Fibroblast of lung (primary cell): ENCODE measurements around the gene KLF3. TPM values are rescaled to one million over a fixed set of nuclear protein-coding genes. Genes with fewer than 3 reads are reported as not detected.

Experiments
- DNase-seq, 2 donors: peaks; one replicate each; pipeline versions ENCODE4 v3.0.0 to v3.0.0-alpha.2; 2010; ENCODE audit warnings: low read depth in 2 of 2
- H2AFZ ChIP-seq: 2 replicates; pipeline ENCODE4 v1.5.1; 2012; ENCODE audit warnings: low read length, control low read depth, inconsistent platforms
- H3K27ac ChIP-seq: 2 replicates; pipeline ENCODE4 v1.5.1; 2011; ENCODE audit warnings: low read length, control low read depth; ENCODE audit not compliant: insufficient read depth
- H3K27me3 ChIP-seq: 2 replicates; pipeline ENCODE4 v1.5.1; 2011; ENCODE audit warnings: mild to moderate bottlenecking, low read length; ENCODE audit not compliant: control insufficient read depth, insufficient read depth
- H3K36me3 ChIP-seq: 2 replicates; pipeline ENCODE4 v1.5.1; 2011; ENCODE audit warnings: low read length; ENCODE audit not compliant: control insufficient read depth, insufficient read depth
- H3K4me1 ChIP-seq: 2 replicates; pipeline ENCODE4 v1.5.1; 2011; ENCODE audit warnings: low read length; ENCODE audit not compliant: control insufficient read depth, insufficient read depth; ENCODE audit errors: extremely low read depth
- H3K4me2 ChIP-seq: 2 replicates; pipeline ENCODE4 v1.5.1; 2011; ENCODE audit warnings: low read length, control low read depth; ENCODE audit not compliant: insufficient read depth; ENCODE audit errors: extremely low read depth
- H3K4me3 ChIP-seq, 4 experiments: fragments of 200-600 bp in 1 of 4; sonication (generic) in 1 of 4; replicated peaks in 1 of 4; 2 replicates each; pipeline ENCODE4 v1.5.1; 2011 to 2016; ENCODE audit warnings: low read length in 4 of 4, low read depth in 3 of 4, mild to moderate bottlenecking in 3 of 4, control low read depth in 2 of 4, inconsistent platforms in 1 of 4, mixed read lengths in 1 of 4; ENCODE audit not compliant: insufficient read depth in 1 of 4; ENCODE audit errors: control extremely low read depth in 1 of 4
- H3K79me2 ChIP-seq: 2 replicates; pipeline ENCODE4 v1.5.1; 2012; ENCODE audit warnings: mild to moderate bottlenecking, low read length, inconsistent platforms; ENCODE audit not compliant: control insufficient read depth, insufficient read depth
- H3K9ac ChIP-seq: 2 replicates; pipeline ENCODE4 v1.5.1; 2011; ENCODE audit warnings: mild to moderate bottlenecking, low read length, control low read depth; ENCODE audit not compliant: insufficient read depth
- H3K9me3 ChIP-seq: 2 replicates; pipeline ENCODE4 v1.5.1; 2012; ENCODE audit warnings: low read depth, low read length; ENCODE audit not compliant: control insufficient read depth, insufficient read depth
- H4K20me1 ChIP-seq: 2 replicates; pipeline ENCODE4 v1.5.1; 2011; ENCODE audit warnings: low read length; ENCODE audit not compliant: control insufficient read depth, insufficient read depth; ENCODE audit errors: extremely low read depth
- CTCF ChIP-seq, 2 donors: IDR thresholded peaks in 1 of 2; conservative IDR thresholded peaks in 1 of 2; 1 replicate in 1 of 2; 2 replicates in 1 of 2; pipeline ENCODE4 v1.5.1; 2011 to 2012; ENCODE audit warnings: low read length in 2 of 2, control low read depth in 1 of 2, inconsistent platforms in 1 of 2, low read depth in 1 of 2, mild to moderate bottlenecking in 1 of 2
- EZH2 ChIP-seq: IDR thresholded peaks from 2 replicates; pipeline ENCODE4 v1.5.1; 2012; ENCODE audit warnings: low read length, control low read depth, mild to moderate bottlenecking; ENCODE audit errors: missing control alignments
- polyA plus RNA-seq, 2 donors: library from polyadenylated mRNA; depleted of rRNA in 1 of 2; stranded (reverse) in 1 of 2; unstranded in 1 of 2; fragments of >200 nt; gene quantifications; 2 replicates each; pipeline ENCODE4 v1.2.1, GENCODE V29; 2011 to 2012; ENCODE audit warnings: missing spikeins in 1 of 2
- total RNA-seq: library from RNA; depleted of rRNA; stranded (reverse); fragments of >200 nt; gene quantifications from 2 replicates; pipeline ENCODE4 v1.2.1, GENCODE V29; 2014

The KLF3 gene
- total and polyA plus RNA-seq, 2 donors (not counting 1 experiment from before 2014, with no cell fraction given), result 12.4 to 18.9 TPM

- H3K79me2 ChIP-seq, result no peaks in the 10 kb centered on the region
- H3K9me3 ChIP-seq, result no peaks in the 10 kb centered on the region
- H3K27ac ChIP-seq, result no peak overlapping the region
These were observed 33.5 kb upstream of the KLF3 start for GRCh38 chr4:38630519-38630918.

GRCh38 chr4:38634047-38634759, 29.8 kb upstream of the KLF3 start:
- Histone ChIP-seq H3K4me3 (no peak overlapping the region), H3K79me2 (no peaks in the 10 kb centered on the region), H3K36me3 (no peaks in the 10 kb centered on the region), H2AFZ (no peak overlapping the region), H3K4me1 (no peaks in the 10 kb centered on the region), H3K27me3 (no peaks in the 10 kb centered on the region), H3K27ac (no peak overlapping the region), H4K20me1 (no peaks in the 10 kb centered on the region), H3K9me3 (no peaks in the 10 kb centered on the region), H3K9ac (no peak overlapping the region), H3K4me2 (no peak overlapping the region)
- TF ChIP-seq CTCF (conservative IDR thresholded peaks at IDR 0.05 in 1 of 2, IDR thresholded peaks at IDR 0.05 in 1 of 2; ENCODE audit: low read depth in 1 of 2, low read length in 2 of 2) (no peak), EZH2 (no peak)
- DNase-seq, result no peak

More at GRCh38 chr4:38630519-38630918, 33.5 kb upstream of the KLF3 start:
- H3K4me3 ChIP-seq, result no peak overlapping the region
- H3K36me3 ChIP-seq, result no peaks in the 10 kb centered on the region
- no peak overlapping the region for H2AFZ ChIP-seq
- H3K9ac ChIP-seq, result no peak overlapping the region
- DNase-seq, result no peak
- no peak overlapping the region for H3K4me2 ChIP-seq
- H4K20me1 ChIP-seq, result no peaks in the 10 kb centered on the region
- TF ChIP-seq EZH2 (no peak), CTCF (conservative IDR thresholded peaks at IDR 0.05 in 1 of 2, IDR thresholded peaks at IDR 0.05 in 1 of 2; ENCODE audit: low read depth in 1 of 2, low read length in 2 of 2) (no peak)
- no peaks in the 10 kb centered on the region for H3K4me1 ChIP-seq
- H3K27me3 ChIP-seq, result no peaks in the 10 kb centered on the region

GRCh38 chr4:38639242-38639641, 24.8 kb upstream of the KLF3 start:
- Histone ChIP-seq H3K4me2 (no peak overlapping the region), H3K9ac (no peak overlapping the region), H3K27ac (no peak overlapping the region), H3K27me3 (no peaks in the 10 kb centered on the region), H4K20me1 (no peaks in the 10 kb centered on the region), H2AFZ (no peak overlapping the region), H3K4me1 (no peaks in the 10 kb centered on the region), H3K36me3 (no peaks in the 10 kb centered on the region), H3K79me2 (no peaks in the 10 kb centered on the region), H3K4me3 (no peak overlapping the region), H3K9me3 (no peaks in the 10 kb centered on the region)
- TF ChIP-seq CTCF (conservative IDR thresholded peaks at IDR 0.05 in 1 of 2, IDR thresholded peaks at IDR 0.05 in 1 of 2; ENCODE audit: low read depth in 1 of 2, low read length in 2 of 2) (no peak), EZH2 (no peak)
- no peak for DNase-seq
